Measurements from ENCODE around the gene RAD9A. TPM values are rescaled to one million over a fixed set of nuclear protein-coding genes. Genes with fewer than 3 reads are reported as not detected.
A peak's percentile ranks its signal among the peaks of the same experiment; 100 is the strongest.

Gene RAD9A
- total and polyA plus RNA-seq, 9 of the 15 experiments (the other 6 are each of a cell fraction or from before 2014, with no cell fraction given), result 1.4 to 41.2 (median 16.1) TPM

- no peak; the same call in 1 of the 2 replicates for TF ChIP-seq PHB2 (IDR thresholded peaks at IDR 0.05; ENCODE audit: low read depth)
- no peak for TF ChIP-seq POU5F1 (IDR thresholded peaks at IDR 0.05; ENCODE audit: borderline replicate concordance, low read depth, low read length, partially characterized antibody)
- no peak for TF ChIP-seq EZH2 (IDR thresholded peaks at IDR 0.05; ENCODE audit: borderline replicate concordance, low read depth, low read length)
- TF ChIP-seq CEBPB (tag; IDR thresholded peaks at IDR 0.05), result peak; percentile 86
- TF ChIP-seq ZNF79 (CRISPR knock-in tag; IDR thresholded peaks at IDR 0.05; ENCODE audit: low read depth), result no peak
- no peak for TF ChIP-seq CUX1 (CRISPR knock-in tag; IDR thresholded peaks at IDR 0.05)
- no peak for TF ChIP-seq LARP7 (IDR thresholded peaks at IDR 0.05)
- no peak for TF ChIP-seq HSF4 (CRISPR knock-in tag; IDR thresholded peaks at IDR 0.05; ENCODE audit: borderline replicate concordance)
- TF ChIP-seq ZNF766 (CRISPR knock-in tag; conservative IDR thresholded peaks at IDR 0.05), result no peak
- TF ChIP-seq HOXB6 (CRISPR knock-in tag; IDR thresholded peaks at IDR 0.05; ENCODE audit: borderline replicate concordance), result no peak
- TF ChIP-seq SMARCA4 (IDR thresholded peaks at IDR 0.05), result peak; percentile 71; the same call in 1 of the 2 replicates
- no peak for TF ChIP-seq HMGXB4 (CRISPR knock-in tag; IDR thresholded peaks at IDR 0.05)
- TF ChIP-seq RBFOX2 (IDR thresholded peaks at IDR 0.05; ENCODE audit: low read depth, low read length), result peak; percentile 49
- TF ChIP-seq L3MBTL2 (IDR thresholded peaks at IDR 0.05), result peak; percentile 95
- TF ChIP-seq CREB3 (tag; conservative IDR thresholded peaks at IDR 0.05; ENCODE audit: low read depth), result 0 out of 2 replicates have a peak, but pooled peaks have one; percentile 26
- no peak for TF ChIP-seq HES1 (IDR thresholded peaks at IDR 0.05; ENCODE audit: low read depth)
- TF ChIP-seq ZNF561 (CRISPR knock-in tag; conservative IDR thresholded peaks at IDR 0.05), result no peak
- no peak for TF ChIP-seq TRIM28 (IDR thresholded peaks at IDR 0.05)
- no peak; the same call in 1 of the 2 replicates for TF ChIP-seq HCFC1 (IDR thresholded peaks at IDR 0.05; ENCODE audit: low read depth, low read length)
- no peak for TF ChIP-seq ZBTB8A (IDR thresholded peaks at IDR 0.05; ENCODE audit: partially characterized antibody)
Observed at GRCh38 chr11:67373648-67374570, 17.9 kb upstream of the RAD9A start (continued).
